Adrenal gland (tissue), 12 donors: Measurements from ENCODE around the gene ZNF608. TPM values are rescaled to one million over a fixed set of nuclear protein-coding genes. Genes with fewer than 3 reads are reported as not detected.
A peak's percentile ranks its signal among the peaks of the same experiment; 100 is the strongest.

Experiments
- DNase-seq, 7 donors: peaks; one replicate each; pipeline ENCODE4 v3.0.0-alpha.2; 2019 to 2020
- H3K27ac ChIP-seq, 5 donors: fragments of 200-600 bp; sonication (generic) in 4 of 5; 1 replicate in 3 of 5; 2 replicates in 2 of 5; pipeline versions ENCODE4 v1.5.1 to v1.8.0; 2016 to 2020; ENCODE audit warnings: mild to moderate bottlenecking in 1 of 5
- H3K27me3 ChIP-seq: fragments of 200-600 bp; 2 replicates; pipeline ENCODE4 v1.8.0; 2021
- H3K36me3 ChIP-seq, 2 donors: fragments of 200-600 bp; replicated peaks in 1 of 2; 1 replicate in 1 of 2; 2 replicates in 1 of 2; pipeline versions ENCODE4 v1.5.1 to v1.8.0; 2018 to 2022
- H3K4me1 ChIP-seq, 2 donors: fragments of 200-600 bp; replicated peaks in 1 of 2; 1 replicate in 1 of 2; 2 replicates in 1 of 2; pipeline versions ENCODE4 v1.5.1 to v1.8.0; 2018 to 2021
- H3K4me3 ChIP-seq, 4 donors: fragments of 200-600 bp; sonication (generic) in 3 of 4; one replicate each; pipeline ENCODE4 v1.5.1; 2016 to 2018
- H3K9me3 ChIP-seq, 3 donors: fragments of 200-600 bp; sonication (generic) in 1 of 3; replicated peaks in 1 of 3; 1 replicate in 2 of 3; 2 replicates in 1 of 3; pipeline versions ENCODE4 v1.5.1 to v1.8.0; 2016 to 2021
- CTCF ChIP-seq, 6 experiments: fragments of 450-650 bp in 4 of 6; fragments of 200-600 bp in 2 of 6; sonication (generic) in 1 of 6; IDR thresholded peaks; 1 replicate in 5 of 6; 2 replicates in 1 of 6; pipeline versions ENCODE4 v1.5.1 to v1.8.0; 2016 to 2021; ENCODE audit warnings: antibody characterized with exemption in 6 of 6, mild to moderate bottlenecking in 2 of 6, moderate library complexity in 1 of 6
- POLR2A ChIP-seq, 2 donors: fragments of 450-650 bp; IDR thresholded peaks; one replicate each; pipeline ENCODE4 v1.6.1; 2017; ENCODE audit warnings: antibody characterized with exemption in 2 of 2, mild to moderate bottlenecking in 2 of 2, moderate library complexity in 1 of 2
- WGBS, 4 donors: extraction: QIAGEN DNeasy Blood & Tissue Kit in 2 of 4; methylation state at CpG; one replicate each; pipeline versions ENCODE4 v1.1.5 to v1.1.7; 2013 to 2017; 5-methylcytosine and 5-hydroxymethylcytosine counted together
- intact Hi-C, 2 donors: fragments of 100-400 bp; cut with DNase I; formaldehyde crosslinking; loops; one replicate each; pipeline versions ENCODE4 v1.14.1 to v1.15.0; 2022 to 2023
- polyA plus RNA-seq, 3 donors: library from polyadenylated mRNA; stranded (reverse); fragments of 200-250 nt in 2 of 3; fragments of 350-450 nt in 1 of 3; fragmentation: Illumina TruSeq in 1 of 3; extraction: RNeasy Lipid Tissue Mini Kit (QIAGEN cat#74804) in 1 of 3; gene quantifications; one replicate each; pipeline ENCODE4 v1.2.3, GENCODE V29; 2013 to 2014
- total RNA-seq, 9 donors: library from RNA; depleted of rRNA in 4 of 9; stranded (reverse); fragments of >200 nt in 4 of 9; fragments of 120-200 nt in 1 of 9; fragmentation: NEBNext Ultra II Directional in 1 of 9; extraction: Animal tissue kit (Norgen Biotek cat#: 25700) in 1 of 9; gene quantifications; one replicate each; pipeline versions ENCODE4 v1.1.0 to v1.2.4, GENCODE V29; 2013 to 2023
- donor health status: healthy with polysubstance abuse.
- donor health status: Bipolar disorder and iron deficiency.
- donor health status: DM: yes; HTN: yes; CAD: no.
- donor health status: DM: no; HTN: no; CAD: no.
- donor health status: DM: no; HTN: no; CAD: no.
- donor health status: DM: yes; HTN: yes; CAD: no.

ZNF608 gene
- total and polyA plus RNA-seq, 12 donors: 14.4 to 55.0 (median 29.1) TPM

GRCh38 chr5:124735169-124735858 lies 11.1 kb downstream of the ZNF608 start:
- 22 to 33% (median 26%) methylated on average over 24 of the region's 24 CpGs for WGBS, 4 donors
- no peaks in the 10 kb centered on the region for H3K27me3 ChIP-seq
- H3K4me3 ChIP-seq: peak overlapping the region in 1 of 4 donors; percentile 38
- peak overlapping the region in 1 of 5 donors; percentile 27 for H3K27ac ChIP-seq
- peaks cover 0 to 78% of the 10 kb centered on the region in 2 donors for H3K4me1 ChIP-seq
- H3K36me3 ChIP-seq: no peaks in the 10 kb centered on the region
- no peaks in the 10 kb centered on the region for H3K9me3 ChIP-seq
- intact Hi-C loops: loop anchor here in 1 of 2 donors (10.0 kb wide), 1 partner anchor 81 kb away; no protein-coding TSS in a partner anchor
- TF ChIP-seq POLR2A (IDR thresholded peaks at IDR 0.05): no peak
- TF ChIP-seq CTCF (IDR thresholded peaks at IDR 0.05): no peak
- no peak for DNase-seq

GRCh38 chr5:124734574-124735168 lies 11.8 kb downstream of the ZNF608 start:
- H3K27ac ChIP-seq: no peak overlapping the region
- H3K27me3 ChIP-seq: no peaks in the 10 kb centered on the region
- 75 to 80% (median 76%) methylated on average over 8 of the region's 8 CpGs for WGBS, 4 donors
- peak overlapping the region in 1 of 4 donors; percentile 38 for H3K4me3 ChIP-seq
- H3K9me3 ChIP-seq: no peaks in the 10 kb centered on the region
- H3K36me3 ChIP-seq: no peaks in the 10 kb centered on the region
- H3K4me1 ChIP-seq: peaks cover 0 to 73% of the 10 kb centered on the region in 2 donors
- TF ChIP-seq POLR2A (IDR thresholded peaks at IDR 0.05) (no peak), CTCF (IDR thresholded peaks at IDR 0.05) (no peak)
- no peak for DNase-seq
- intact Hi-C loops: loop anchor here in 1 of 2 donors (10.0 kb wide), 1 partner anchor 80 kb away; no protein-coding TSS in a partner anchor

- no peaks in the 10 kb centered on the region for H3K36me3 ChIP-seq
- no peak for TF ChIP-seq CTCF (IDR thresholded peaks at IDR 0.05)
- no peak for TF ChIP-seq POLR2A (IDR thresholded peaks at IDR 0.05)
- DNase-seq: no peak
- peaks cover 0 to 60% of the 10 kb centered on the region in 2 donors for H3K4me1 ChIP-seq
- no peaks in the 10 kb centered on the region for H3K27me3 ChIP-seq
- H3K27ac ChIP-seq: no peak overlapping the region
- WGBS, 4 donors: 82 to 100% (median 96%) methylated on average over 1 of the region's 1 CpG
- no peaks in the 10 kb centered on the region for H3K9me3 ChIP-seq
- intact Hi-C loops: loop anchor here in 1 of 2 donors (10.0 kb wide), 1 partner anchor 78 kb away; no protein-coding TSS in a partner anchor
- H3K4me3 ChIP-seq: no peak overlapping the region
These were observed 13.1 kb downstream of the ZNF608 start for GRCh38 chr5:124733329-124733650.

- H3K27ac ChIP-seq: no peak overlapping the region
- WGBS, 4 donors: 87 to 98% (median 96%) methylated on average over 3 of the region's 3 CpGs
- no peak for TF ChIP-seq POLR2A (IDR thresholded peaks at IDR 0.05)
- no peak for TF ChIP-seq CTCF (IDR thresholded peaks at IDR 0.05)
- H3K4me3 ChIP-seq: no peak overlapping the region
- peaks cover 0 to 53% of the 10 kb centered on the region in 2 donors for H3K4me1 ChIP-seq
- intact Hi-C loops: loop anchor here in 1 of 2 donors (10.0 kb wide), 1 partner anchor 78 kb away; no protein-coding TSS in a partner anchor
- H3K36me3 ChIP-seq: no peaks in the 10 kb centered on the region
- no peaks in the 10 kb centered on the region for H3K9me3 ChIP-seq
- no peaks in the 10 kb centered on the region for H3K27me3 ChIP-seq
- no peak for DNase-seq
These were observed 13.8 kb downstream of the ZNF608 start for GRCh38 chr5:124732428-124733328.
